CD14-positive monocyte (primary cell): ENCODE measurements around the gene CMTM8. TPM values are rescaled to one million over a fixed set of nuclear protein-coding genes. Genes with fewer than 3 reads are reported as not detected.

Source experiments
- DNase-seq, 3 donors: peaks; one replicate each; pipeline ENCODE4 v3.0.0-alpha.2; 2011 to 2022
- H2AFZ ChIP-seq: 2 replicates; pipeline ENCODE4 v1.6.0; 2012; ENCODE audit warnings: mild to moderate bottlenecking, low read depth, low read length, inconsistent platforms; ENCODE audit not compliant: insufficient read depth, poor library complexity, severe bottlenecking
- H3K27ac ChIP-seq, 2 donors: 1 replicate in 1 of 2; 2 replicates in 1 of 2; pipeline ENCODE4 v1.5.1; 2012 to 2013; ENCODE audit warnings: low read length in 2 of 2, control low read depth in 1 of 2, inconsistent platforms in 1 of 2, low read depth in 1 of 2, mild to moderate bottlenecking in 1 of 2
- H3K27me3 ChIP-seq, 2 donors: one replicate each; pipeline versions ENCODE4 v1.6.0 to v1.6.1; 2011 to 2013; ENCODE audit warnings: low read length in 2 of 2; ENCODE audit not compliant: control insufficient read depth in 2 of 2, insufficient read depth in 2 of 2
- H3K36me3 ChIP-seq, 2 donors: replicated peaks in 1 of 2; 1 replicate in 1 of 2; 2 replicates in 1 of 2; pipeline versions ENCODE4 v1.5.1 to v1.6.1; 2012 to 2013; ENCODE audit warnings: low read length in 2 of 2, control low read depth in 1 of 2, inconsistent platforms in 1 of 2, mild to moderate bottlenecking in 1 of 2; ENCODE audit not compliant: insufficient read depth in 2 of 2, control insufficient read depth in 1 of 2
- H3K4me1 ChIP-seq, 2 donors: 1 replicate in 1 of 2; 2 replicates in 1 of 2; pipeline versions ENCODE4 v1.5.1 to v1.6.1; 2012 to 2013; ENCODE audit warnings: low read length in 2 of 2, control low read depth in 1 of 2, inconsistent platforms in 1 of 2, mild to moderate bottlenecking in 1 of 2, moderate library complexity in 1 of 2; ENCODE audit not compliant: insufficient read depth in 2 of 2, control insufficient read depth in 1 of 2
- H3K4me2 ChIP-seq: replicated peaks from 2 replicates; pipeline ENCODE3; 2012; ENCODE audit warnings: low read length, moderate library complexity, mild to moderate bottlenecking; ENCODE audit not compliant: poor library complexity, severe bottlenecking; ENCODE audit errors: extremely low read depth
- H3K4me3 ChIP-seq, 3 experiments: fragments of 200-600 bp in 1 of 3; sonication (generic) in 1 of 3; replicated peaks in 1 of 3; 1 replicate in 2 of 3; 2 replicates in 1 of 3; pipeline ENCODE4 v1.5.1; 2011 to 2013; ENCODE audit warnings: low read length in 3 of 3, mild to moderate bottlenecking in 3 of 3, control low read depth in 2 of 3, low read depth in 2 of 3, inconsistent platforms in 1 of 3, moderate library complexity in 1 of 3
- H3K79me2 ChIP-seq: 2 replicates; pipeline ENCODE4 v1.6.0; 2012; ENCODE audit warnings: mild to moderate bottlenecking, control low read depth, inconsistent platforms, low read length, moderate library complexity; ENCODE audit not compliant: insufficient read depth
- H3K9ac ChIP-seq: 2 replicates; pipeline ENCODE4 v1.6.0; 2017; ENCODE audit warnings: low read length, mild to moderate bottlenecking; ENCODE audit not compliant: insufficient read depth, poor library complexity, severe bottlenecking
- H3K9me3 ChIP-seq, 2 donors: replicated peaks in 1 of 2; 1 replicate in 1 of 2; 2 replicates in 1 of 2; pipeline versions ENCODE4 v1.5.1 to v1.6.1; 2012 to 2013; ENCODE audit warnings: low read length in 2 of 2, control low read depth in 1 of 2; ENCODE audit not compliant: control insufficient read depth in 1 of 2, insufficient read depth in 1 of 2
- H4K20me1 ChIP-seq: 2 replicates; pipeline ENCODE4 v1.6.0; 2012; ENCODE audit warnings: mild to moderate bottlenecking, low read length, control low read depth, moderate library complexity; ENCODE audit not compliant: insufficient read depth
- H3K27ac Mint-ChIP-seq, 7 donors: one replicate each; pipeline ENCODE4 v1.8.0; 2020; ENCODE audit warnings: mild to moderate bottlenecking in 7 of 7, mixed read lengths in 7 of 7, moderate library complexity in 6 of 7, inconsistent platforms in 2 of 7
- H3K27me3 Mint-ChIP-seq, 3 donors: one replicate each; pipeline ENCODE4 v1.8.0; 2021 to 2022; ENCODE audit warnings: low read depth in 3 of 3, mild to moderate bottlenecking in 3 of 3, mixed read lengths in 3 of 3, moderate library complexity in 3 of 3, inconsistent platforms in 1 of 3
- H3K36me3 Mint-ChIP-seq, 2 donors: one replicate each; pipeline ENCODE4 v1.8.0; 2020; ENCODE audit warnings: mixed read lengths in 2 of 2, inconsistent platforms in 1 of 2, mild to moderate bottlenecking in 1 of 2
- H3K4me1 Mint-ChIP-seq: one replicate; pipeline ENCODE4 v1.8.0; 2020; ENCODE audit warnings: mild to moderate bottlenecking, mixed read lengths
- H3K4me3 Mint-ChIP-seq, 2 donors: one replicate each; pipeline ENCODE4 v1.8.0; 2020; ENCODE audit warnings: mild to moderate bottlenecking in 2 of 2, mixed read lengths in 2 of 2, moderate library complexity in 1 of 2
- H3K9me3 Mint-ChIP-seq, 7 donors: one replicate each; pipeline ENCODE4 v1.8.0; 2020 to 2022; ENCODE audit warnings: mixed read lengths in 7 of 7, mild to moderate bottlenecking in 6 of 7, moderate library complexity in 6 of 7, inconsistent platforms in 2 of 7
- WGBS: methylation state at CpG from one replicate; pipeline ENCODE4 v1.1.5; 2013; ENCODE audit warnings: missing lambda C conversion rate; ENCODE audit not compliant: insufficient coverage; 5-methylcytosine and 5-hydroxymethylcytosine counted together
- intact Hi-C, 2 donors: fragments of 100-400 bp; cut with micrococcal nuclease; formaldehyde crosslinking; loops; one replicate each; pipeline versions ENCODE4 v1.15.0 to v1.15.1; 2023
- polyA plus RNA-seq, 3 donors: library from polyadenylated mRNA; depleted of rRNA in 1 of 3; unstranded in 2 of 3; stranded (reverse) in 1 of 3; fragments of 300-500 nt in 2 of 3; fragments of >200 nt in 1 of 3; fragmentation: Illumina TruSeq in 2 of 3; gene quantifications; 1 replicate in 2 of 3; 2 replicates in 1 of 3; pipeline ENCODE4 v1.2.3, GENCODE V29; 2012 to 2021
- TF ChIP-seq, protein P1 (sequence below): fragments of 200-600 bp; IDR thresholded peaks from one replicate; pipeline ENCODE4 v1.8.0; 2022; ENCODE audit warnings: antibody characterized with exemption, mild to moderate bottlenecking

CMTM8 gene
- polyA plus RNA-seq, 3 donors, result 0.46 to 2.5 (median 0.94) TPM

GRCh38 chr3:32325201-32325600 lies 86.7 kb downstream of the CMTM8 start:
- H2AFZ ChIP-seq, result no peak overlapping the region
- no peak overlapping the region for H3K27ac Mint-ChIP-seq
- no peak overlapping the region for H3K27ac ChIP-seq
- H3K36me3 ChIP-seq, result no peaks in the 10 kb centered on the region
- H3K4me1 Mint-ChIP-seq, result peaks cover 8% of the 10 kb centered on the region
- intact Hi-C loops, result no loop called here
- peaks cover 0 to 3% of the 10 kb centered on the region in 2 donors for H3K27me3 ChIP-seq
- H3K36me3 Mint-ChIP-seq, result no peaks in the 10 kb centered on the region
- no peak overlapping the region for H3K9ac ChIP-seq
- H3K9me3 ChIP-seq, result no peaks in the 10 kb centered on the region
- no peak overlapping the region for H3K4me2 ChIP-seq
- H3K9me3 Mint-ChIP-seq, result no peaks in the 10 kb centered on the region
- no peak overlapping the region for H3K4me3 ChIP-seq
- WGBS, result 40% methylated on average over 1 of the region's 4 CpGs
- DNase-seq, result no peak
- no peak overlapping the region for H3K4me3 Mint-ChIP-seq
- TF ChIP-seq, protein P1, sequence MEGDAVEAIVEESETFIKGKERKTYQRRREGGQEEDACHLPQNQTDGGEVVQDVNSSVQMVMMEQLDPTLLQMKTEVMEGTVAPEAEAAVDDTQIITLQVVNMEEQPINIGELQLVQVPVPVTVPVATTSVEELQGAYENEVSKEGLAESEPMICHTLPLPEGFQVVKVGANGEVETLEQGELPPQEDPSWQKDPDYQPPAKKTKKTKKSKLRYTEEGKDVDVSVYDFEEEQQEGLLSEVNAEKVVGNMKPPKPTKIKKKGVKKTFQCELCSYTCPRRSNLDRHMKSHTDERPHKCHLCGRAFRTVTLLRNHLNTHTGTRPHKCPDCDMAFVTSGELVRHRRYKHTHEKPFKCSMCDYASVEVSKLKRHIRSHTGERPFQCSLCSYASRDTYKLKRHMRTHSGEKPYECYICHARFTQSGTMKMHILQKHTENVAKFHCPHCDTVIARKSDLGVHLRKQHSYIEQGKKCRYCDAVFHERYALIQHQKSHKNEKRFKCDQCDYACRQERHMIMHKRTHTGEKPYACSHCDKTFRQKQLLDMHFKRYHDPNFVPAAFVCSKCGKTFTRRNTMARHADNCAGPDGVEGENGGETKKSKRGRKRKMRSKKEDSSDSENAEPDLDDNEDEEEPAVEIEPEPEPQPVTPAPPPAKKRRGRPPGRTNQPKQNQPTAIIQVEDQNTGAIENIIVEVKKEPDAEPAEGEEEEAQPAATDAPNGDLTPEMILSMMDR, result no peak
- H3K27me3 Mint-ChIP-seq, result peaks cover 2 to 15% (median 12%) of the 10 kb centered on the region in 3 donors
- no peaks in the 10 kb centered on the region for H3K4me1 ChIP-seq
- H4K20me1 ChIP-seq, result no peaks in the 10 kb centered on the region
- no peaks in the 10 kb centered on the region for H3K79me2 ChIP-seq

GRCh38 chr3:32325927-32326326 lies 87.4 kb downstream of the CMTM8 start:
- no peak overlapping the region for H3K27ac Mint-ChIP-seq
- no peaks in the 10 kb centered on the region for H3K36me3 Mint-ChIP-seq
- peaks cover 2 to 15% (median 12%) of the 10 kb centered on the region in 3 donors for H3K27me3 Mint-ChIP-seq
- Histone ChIP-seq H3K27ac (no peak overlapping the region), H2AFZ (no peak overlapping the region), H3K4me1 (no peaks in the 10 kb centered on the region), H3K36me3 (no peaks in the 10 kb centered on the region), H3K27me3 (peaks cover 0 to 3% of the 10 kb centered on the region in 2 donors), H3K4me2 (no peak overlapping the region), H3K79me2 (no peaks in the 10 kb centered on the region), H3K9me3 (no peaks in the 10 kb centered on the region), H4K20me1 (no peaks in the 10 kb centered on the region), H3K4me3 (no peak overlapping the region), H3K9ac (no peak overlapping the region)
- TF ChIP-seq, protein P1, result no peak
- WGBS, result 86% methylated on average over 3 of the region's 3 CpGs
- peaks cover 4% of the 10 kb centered on the region for H3K4me1 Mint-ChIP-seq
- H3K9me3 Mint-ChIP-seq, result no peaks in the 10 kb centered on the region
- no peak for DNase-seq
- intact Hi-C loops, result no loop called here
- no peak overlapping the region for H3K4me3 Mint-ChIP-seq
